Esophagus muscularis mucosa (tissue), 4 donors: ENCODE results near the gene C13orf46. TPM values are rescaled to one million over a fixed set of nuclear protein-coding genes. Genes with fewer than 3 reads are reported as not detected.
"Not testable (repeated sequence)": the region's sequence is repeated elsewhere in the genome, so short reads cannot be mapped to it uniquely, and the experiment has no call there.

Experiments used
- DNase-seq: peaks from one replicate; pipeline ENCODE4 v3.0.0-alpha.2; 2017; ENCODE audit errors: extremely low spot score
- H3K27ac ChIP-seq, 4 donors: fragments of 200-600 bp; sonication (generic); replicated peaks in 1 of 4; 1 replicate in 3 of 4; 2 replicates in 1 of 4; pipeline ENCODE4 v1.5.1; 2016 to 2019; ENCODE audit warnings: mild to moderate bottlenecking in 1 of 4
- H3K27me3 ChIP-seq, 4 donors: fragments of 200-600 bp; sonication (generic); one replicate each; pipeline versions ENCODE4 v1.5.1 to v1.6.0; 2016 to 2019
- H3K36me3 ChIP-seq, 4 donors: fragments of 200-600 bp; sonication (generic); one replicate each; pipeline ENCODE4 v1.5.1; 2016 to 2019
- H3K4me1 ChIP-seq, 4 donors: fragments of 200-600 bp; sonication (generic); one replicate each; pipeline ENCODE4 v1.5.1; 2016 to 2019
- H3K4me3 ChIP-seq, 4 donors: fragments of 200-600 bp; sonication (generic); 1 replicate in 2 of 4; 2 replicates in 2 of 4; pipeline ENCODE4 v1.5.1; 2016 to 2019; ENCODE audit warnings: mild to moderate bottlenecking in 4 of 4, moderate library complexity in 1 of 4
- H3K9me3 ChIP-seq, 4 donors: fragments of 200-600 bp; sonication (generic); 1 replicate in 3 of 4; 2 replicates in 1 of 4; pipeline ENCODE4 v1.5.1; 2016 to 2019
- CTCF ChIP-seq, 3 experiments: fragments of 200-600 bp in 2 of 3; fragments of 450-650 bp in 1 of 3; sonication (generic) in 2 of 3; IDR thresholded peaks; one replicate each; pipeline ENCODE4 v1.5.1; 2017 to 2019; ENCODE audit warnings: antibody characterized with exemption in 3 of 3, mild to moderate bottlenecking in 2 of 3, moderate library complexity in 1 of 3
- EP300 ChIP-seq: sonication (generic); formaldehyde crosslinking; IDR thresholded peaks from one replicate; pipeline ENCODE4 v1.6.1; 2017; ENCODE audit warnings: antibody characterized with exemption
- POLR2A ChIP-seq: fragments of 450-650 bp; IDR thresholded peaks from one replicate; pipeline ENCODE4 v1.6.1; 2017; ENCODE audit warnings: antibody characterized with exemption, moderate library complexity, mild to moderate bottlenecking, low read depth
- POLR2AphosphoS5 ChIP-seq, 2 donors: sonication (generic); formaldehyde crosslinking; IDR thresholded peaks; one replicate each; pipeline ENCODE4 v1.6.1; 2017; ENCODE audit warnings: antibody characterized with exemption in 2 of 2
- WGBS: methylation state at CpG from one replicate; pipeline ENCODE4 v1.1.5; 2018; 5-methylcytosine and 5-hydroxymethylcytosine counted together
- intact Hi-C: fragments of 100-400 bp; cut with DNase I; formaldehyde crosslinking; loops from one replicate; pipeline ENCODE4 v1.15.1; 2023
- total RNA-seq, 4 donors: library from RNA; depleted of rRNA; stranded (reverse); fragments of >200 nt; gene quantifications; one replicate each; pipeline versions ENCODE4 v1.1.0 to v1.2.1, GENCODE V29; 2016

The C13orf46 gene
- total RNA-seq, 4 donors from 2014 or later: 0.17 to 2.1 (median 0.89) TPM

- Histone ChIP-seq H3K9me3 (no peaks in the 10 kb centered on the region), H3K36me3 (peaks cover 13 to 59% (median 31%) of the 10 kb centered on the region in 4 donors), H3K4me3 (no peak overlapping the region), H3K27ac (no peak overlapping the region), H3K4me1 (no peaks in the 10 kb centered on the region), H3K27me3 (no peaks in the 10 kb centered on the region)
- WGBS: 91% methylated on average over 11 of the region's 11 CpGs
- intact Hi-C loops: no loop called here
- no peak for DNase-seq
- no peak for TF ChIP-seq POLR2AphosphoS5 (IDR thresholded peaks at IDR 0.05)
- no peak for TF ChIP-seq POLR2A
- no peak for TF ChIP-seq CTCF (IDR thresholded peaks at IDR 0.05)
- TF ChIP-seq EP300: no peak
These were observed 17.9 kb upstream of the C13orf46 start for GRCh38 chr13:113991676-113992179.

GRCh38 chr13:113991191-113991669 lies 17.4 kb upstream of the C13orf46 start:
- intact Hi-C loops: no loop called here
- DNase-seq: no peak

GRCh38 chr13:113990321-113990837 lies 16.5 kb upstream of the C13orf46 start:
- no peak for TF ChIP-seq EP300
- Histone ChIP-seq H3K4me1 (no peaks in the 10 kb centered on the region), H3K4me3 (no peak overlapping the region), H3K27ac (no peak overlapping the region), H3K9me3 (no peaks in the 10 kb centered on the region), H3K36me3 (peaks cover 7 to 49% (median 22%) of the 10 kb centered on the region in 4 donors), H3K27me3 (no peaks in the 10 kb centered on the region)
- WGBS: 94% methylated on average over 6 of the region's 9 CpGs
- intact Hi-C loops: no loop called here
- no peak for DNase-seq

More at GRCh38 chr13:113991191-113991669, 17.4 kb upstream of the C13orf46 start:
- 81% methylated on average over 6 of the region's 10 CpGs for WGBS
- H3K27me3 ChIP-seq: no peaks in the 10 kb centered on the region
- TF ChIP-seq POLR2A: no peak
- no peak for TF ChIP-seq EP300
- no peak for TF ChIP-seq POLR2AphosphoS5 (IDR thresholded peaks at IDR 0.05)
- TF ChIP-seq CTCF (IDR thresholded peaks at IDR 0.05): no peak
- H3K9me3 ChIP-seq: no peaks in the 10 kb centered on the region
- H3K36me3 ChIP-seq: peaks cover 9 to 54% (median 26%) of the 10 kb centered on the region in 4 donors
- H3K27ac ChIP-seq: no peak overlapping the region
- H3K4me1 ChIP-seq: no peaks in the 10 kb centered on the region
- H3K4me3 ChIP-seq: no peak overlapping the region

- TF ChIP-seq EP300: no peak
- no peak for TF ChIP-seq POLR2AphosphoS5 (IDR thresholded peaks at IDR 0.05)
- no peak for TF ChIP-seq POLR2A
- TF ChIP-seq CTCF (IDR thresholded peaks at IDR 0.05): no peak
- intact Hi-C loops: no loop called here
- Histone ChIP-seq H3K27me3 (no peaks in the 10 kb centered on the region), H3K9me3 (no peaks in the 10 kb centered on the region), H3K36me3 (peaks cover 7 to 43% (median 19%) of the 10 kb centered on the region in 4 donors), H3K27ac (no peak overlapping the region), H3K4me1 (no peaks in the 10 kb centered on the region), H3K4me3 (no peak overlapping the region)
- no peak for DNase-seq
- WGBS: 75% methylated on average over 8 of the region's 8 CpGs
These were observed 15.9 kb upstream of the C13orf46 start for GRCh38 chr13:113989585-113990300.

- peaks cover 7 to 39% (median 18%) of the 10 kb centered on the region in 4 donors for H3K36me3 ChIP-seq
- intact Hi-C loops, H3K9me3 ChIP-seq, H3K4me1 ChIP-seq, H3K27ac ChIP-seq, H3K27me3 ChIP-seq, H3K4me3 ChIP-seq, DNase-seq: not testable (repeated sequence)
- WGBS: 85% methylated on average over 6 of the region's 6 CpGs
These were observed 15.0 kb upstream of the C13orf46 start for GRCh38 chr13:113988859-113989258.
